Measurements from ENCODE around the gene DNAJB1.
A peak's percentile ranks its signal among the peaks of the same experiment; 100 is the strongest.
"Not testable (repeated sequence)": the region's sequence is repeated elsewhere in the genome, so short reads cannot be mapped to it uniquely, and the experiment has no call there.

DNAJB1 gene

DNA sequence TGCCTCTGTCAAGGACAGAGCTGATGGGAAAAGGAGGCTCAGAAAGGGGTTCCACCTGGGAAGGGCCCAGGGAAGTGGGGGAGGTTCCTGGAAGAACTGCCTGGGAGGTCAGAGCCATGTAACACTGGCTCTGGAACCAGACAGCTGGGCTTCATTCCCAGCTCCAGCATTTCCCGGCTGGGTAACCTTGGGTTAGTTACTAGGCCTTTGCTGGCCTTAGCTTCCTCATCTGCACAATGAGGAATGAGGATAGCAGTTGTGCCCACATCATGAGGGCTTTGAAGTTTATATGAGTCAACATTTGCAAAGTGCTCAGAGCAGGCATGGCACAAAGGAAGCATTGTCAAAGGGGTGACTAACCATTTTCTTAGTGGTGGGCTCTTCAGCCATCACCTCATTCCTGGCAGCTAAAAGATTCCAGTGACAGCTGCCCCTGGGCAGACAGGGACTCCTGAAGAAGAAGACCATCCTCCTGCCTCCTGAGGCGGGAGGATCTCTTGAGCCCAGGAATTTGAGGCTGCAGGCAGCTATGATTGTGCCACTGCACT lies 1.7 kb upstream of the DNAJB1 start:
- DNase-seq = no peak

DNA sequence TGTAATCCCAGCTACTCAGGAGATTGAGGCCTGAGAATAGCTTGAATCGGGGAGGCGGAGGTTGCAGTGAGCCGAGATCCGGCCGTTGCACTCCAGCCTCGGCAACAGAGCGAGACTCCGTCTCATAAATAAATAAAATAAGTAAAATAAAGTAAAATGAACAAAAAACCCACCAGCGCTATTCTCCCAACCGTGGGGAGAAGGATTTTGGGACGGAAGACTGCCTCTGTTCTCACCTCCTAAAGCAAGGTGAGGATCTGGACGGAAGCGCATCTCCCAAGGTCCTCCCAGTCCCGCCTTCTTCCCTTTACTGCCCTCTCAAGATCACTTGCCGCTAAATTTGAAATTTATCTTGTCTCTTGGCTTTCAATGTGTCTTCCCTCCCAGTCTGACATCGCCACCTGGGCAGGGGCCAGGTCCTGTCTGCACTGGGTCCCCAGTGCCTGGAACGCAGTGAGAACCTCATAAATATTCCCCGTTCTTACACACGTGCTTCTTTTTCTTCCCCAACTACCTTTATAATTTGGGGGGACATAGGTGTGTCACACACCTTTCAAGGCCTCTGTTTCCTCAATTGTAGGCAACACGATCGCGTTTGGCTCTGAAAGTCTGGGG lies 1.2 kb upstream of the DNAJB1 start:
- DNase-seq = no peak

DNA sequence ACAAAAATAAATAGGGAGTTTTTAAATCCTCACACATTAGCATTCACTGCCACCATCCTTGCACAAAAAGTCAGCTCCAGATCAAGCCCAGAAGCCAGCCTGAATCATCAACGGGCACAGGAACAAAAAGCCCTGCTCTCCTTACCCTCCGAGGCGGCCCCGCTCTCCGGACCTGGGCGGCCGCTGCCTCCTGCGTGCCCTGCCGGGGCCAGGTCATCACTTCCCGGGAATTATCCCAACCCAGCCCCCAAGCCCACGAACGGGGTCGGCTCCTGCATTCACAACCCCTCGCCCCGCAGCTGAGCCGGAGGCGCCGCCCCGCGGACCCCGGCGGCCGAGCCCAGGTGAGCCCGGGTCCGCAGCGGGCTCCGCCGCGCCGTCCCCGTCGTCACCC lies 754 bp downstream of the DNAJB1 start:
- no peak for DNase-seq

DNA sequence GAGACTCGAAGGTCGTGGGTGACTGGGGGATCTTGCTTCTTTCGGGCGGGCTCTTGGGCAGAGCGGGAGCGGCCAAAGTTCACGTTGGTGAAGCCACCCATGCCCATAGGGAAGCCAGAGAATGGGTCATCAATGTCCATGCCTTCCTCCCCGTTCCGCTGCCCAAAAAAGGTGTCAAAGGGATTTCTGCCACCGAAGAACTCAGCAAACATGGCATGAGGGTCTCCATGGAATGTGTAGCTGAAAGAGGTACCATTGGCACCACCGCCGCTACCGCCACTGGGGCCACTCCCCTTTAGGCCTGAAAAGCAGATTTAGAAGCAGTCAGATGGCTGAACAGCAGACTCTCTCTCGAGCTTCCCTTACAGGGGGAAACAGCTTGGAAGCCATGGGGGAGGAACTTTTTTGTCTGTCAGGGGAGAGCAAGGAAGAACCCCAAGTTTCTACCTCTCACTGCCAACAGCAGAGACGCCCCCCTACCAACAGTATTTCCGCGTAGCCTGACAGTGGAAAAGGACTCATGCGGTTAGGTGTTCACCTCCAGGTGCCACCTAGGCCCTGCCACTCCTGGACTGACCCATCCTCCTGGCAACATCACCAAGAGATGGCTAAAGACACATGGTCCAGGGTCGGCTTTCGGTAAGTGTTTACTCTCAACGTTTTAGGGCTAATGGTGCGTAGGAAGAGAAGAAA lies 1.3 kb downstream of the DNAJB1 start:
- no peak for DNase-seq

DNA sequence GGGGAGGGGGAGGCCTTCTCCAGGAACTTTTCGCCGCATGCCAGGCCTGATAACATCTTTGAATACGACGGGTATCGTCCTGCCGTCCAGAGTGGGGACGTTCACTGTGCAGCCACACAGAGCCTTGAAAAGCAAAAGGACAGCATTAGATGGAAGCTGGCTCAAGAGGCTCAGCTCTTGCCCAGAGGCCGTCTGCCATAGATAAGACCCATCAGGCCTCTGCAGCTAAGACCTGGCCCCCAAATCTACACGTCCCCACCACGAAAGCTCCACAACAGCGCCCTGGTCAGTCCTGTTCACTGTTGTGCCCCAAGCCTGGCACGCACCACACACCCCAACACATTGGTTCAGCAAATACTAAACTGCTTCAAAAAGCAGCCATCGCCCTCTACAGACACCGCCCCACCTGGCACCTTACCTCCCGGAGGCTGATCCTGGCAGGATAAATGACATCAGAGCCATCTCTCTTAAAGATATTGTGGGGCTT lies 2.1 kb downstream of the DNAJB1 start:
- no peak for DNase-seq

DNA sequence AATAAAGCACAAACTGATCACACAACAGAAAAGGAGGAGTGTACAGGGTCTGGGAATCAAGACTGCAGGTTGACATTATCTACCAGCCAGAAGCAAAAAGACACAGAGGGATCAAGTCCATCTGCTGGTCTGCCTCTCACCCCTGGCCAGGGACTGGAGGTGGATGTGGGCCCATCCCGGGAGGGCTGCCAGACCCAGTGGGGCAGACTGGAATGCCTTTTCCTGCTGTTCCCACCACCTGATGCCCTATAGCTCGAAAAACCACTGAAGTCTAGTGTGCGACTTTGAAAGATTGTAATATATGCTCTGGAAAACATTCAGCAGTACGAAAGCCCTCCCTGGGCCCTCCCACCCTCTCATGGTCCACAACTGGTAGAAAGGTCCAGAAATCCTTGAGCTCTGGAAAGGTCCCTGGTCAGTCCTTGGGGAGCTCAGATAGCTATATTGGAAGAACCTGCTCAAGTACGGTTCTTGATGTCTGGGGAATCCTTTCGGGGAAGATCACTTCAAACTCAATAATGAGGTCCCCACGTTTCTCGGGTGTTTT lies 2.6 kb downstream of the DNAJB1 start:
- DNase-seq = no peak

DNA sequence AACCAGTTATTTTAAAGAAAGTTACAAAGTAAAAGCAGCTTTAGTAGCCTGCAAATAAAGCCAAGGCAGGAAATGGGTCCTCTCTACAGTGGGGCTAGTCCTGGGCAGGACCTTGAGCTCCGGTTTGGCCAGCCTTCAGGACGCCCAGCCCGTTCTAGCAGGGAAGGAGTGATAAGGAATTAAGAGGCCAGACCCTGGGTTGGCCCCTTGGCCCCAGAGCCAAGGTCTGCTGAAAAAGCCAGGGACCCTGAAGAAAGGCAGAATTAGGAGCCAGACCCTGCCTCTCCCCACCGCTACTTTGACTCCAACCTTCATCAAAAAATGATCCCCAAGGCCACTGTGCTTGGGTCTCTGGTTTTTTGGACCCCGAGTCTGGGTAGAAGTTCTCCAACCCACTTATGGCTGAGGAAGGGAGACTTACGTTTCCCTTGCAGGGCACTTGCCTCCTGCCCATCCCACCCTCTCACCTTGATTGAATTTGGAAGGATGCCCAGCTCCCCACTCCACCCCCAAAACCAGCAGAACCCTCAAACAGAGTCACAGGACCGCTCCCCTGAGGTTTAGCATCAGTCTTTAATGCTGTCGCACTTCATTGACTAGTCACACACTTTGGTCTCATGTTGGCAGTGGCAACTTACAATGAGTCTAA lies 3.9 kb downstream of the DNAJB1 start:
- no peak for DNase-seq

DNA sequence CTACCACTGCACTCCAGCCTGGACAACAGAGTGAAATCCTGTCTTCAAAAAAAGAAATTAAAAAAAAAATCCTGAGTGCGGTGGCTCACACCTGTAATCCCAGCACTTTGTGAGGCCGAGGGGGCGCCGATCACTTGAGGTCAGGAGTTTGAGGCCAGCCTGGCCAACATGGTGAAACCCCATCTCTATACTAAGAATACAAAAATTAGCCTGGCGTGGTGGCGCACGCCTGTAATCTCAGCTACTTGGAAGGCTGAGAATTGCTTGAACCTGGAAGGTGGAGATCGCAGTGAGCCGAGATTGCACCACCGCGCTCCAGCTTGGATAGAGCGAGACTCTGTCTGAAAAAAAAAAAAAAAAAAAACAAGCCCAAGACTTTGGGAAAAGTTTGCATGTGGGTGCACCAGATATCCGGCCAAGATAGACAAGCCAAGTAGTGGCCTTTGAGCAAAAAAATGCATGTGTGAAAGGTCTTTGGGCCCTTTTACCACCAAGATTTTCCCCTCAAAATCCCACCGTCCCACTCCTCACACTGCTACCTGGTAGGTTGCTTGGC lies 5.7 kb downstream of the DNAJB1 start:
- no peak for DNase-seq

DNA sequence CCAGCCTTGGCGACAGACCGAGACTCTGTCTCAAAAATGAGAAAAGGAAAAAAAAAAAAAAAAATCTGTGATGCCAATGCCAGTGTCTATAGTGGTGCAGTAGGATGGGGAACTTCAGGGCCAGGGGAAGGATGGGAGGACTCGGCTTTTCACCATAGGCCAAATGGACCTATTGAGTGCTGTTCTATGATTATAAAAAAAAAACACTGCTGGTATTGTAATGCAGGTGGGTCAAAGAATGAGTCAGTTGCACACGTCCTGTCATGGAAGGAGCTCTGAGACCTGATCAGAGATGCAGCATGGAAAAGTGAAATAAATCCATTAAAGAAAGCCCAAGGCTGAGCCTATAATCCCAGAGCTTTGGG lies 7.0 kb downstream of the DNAJB1 start:
- no peak for DNase-seq

DNA sequence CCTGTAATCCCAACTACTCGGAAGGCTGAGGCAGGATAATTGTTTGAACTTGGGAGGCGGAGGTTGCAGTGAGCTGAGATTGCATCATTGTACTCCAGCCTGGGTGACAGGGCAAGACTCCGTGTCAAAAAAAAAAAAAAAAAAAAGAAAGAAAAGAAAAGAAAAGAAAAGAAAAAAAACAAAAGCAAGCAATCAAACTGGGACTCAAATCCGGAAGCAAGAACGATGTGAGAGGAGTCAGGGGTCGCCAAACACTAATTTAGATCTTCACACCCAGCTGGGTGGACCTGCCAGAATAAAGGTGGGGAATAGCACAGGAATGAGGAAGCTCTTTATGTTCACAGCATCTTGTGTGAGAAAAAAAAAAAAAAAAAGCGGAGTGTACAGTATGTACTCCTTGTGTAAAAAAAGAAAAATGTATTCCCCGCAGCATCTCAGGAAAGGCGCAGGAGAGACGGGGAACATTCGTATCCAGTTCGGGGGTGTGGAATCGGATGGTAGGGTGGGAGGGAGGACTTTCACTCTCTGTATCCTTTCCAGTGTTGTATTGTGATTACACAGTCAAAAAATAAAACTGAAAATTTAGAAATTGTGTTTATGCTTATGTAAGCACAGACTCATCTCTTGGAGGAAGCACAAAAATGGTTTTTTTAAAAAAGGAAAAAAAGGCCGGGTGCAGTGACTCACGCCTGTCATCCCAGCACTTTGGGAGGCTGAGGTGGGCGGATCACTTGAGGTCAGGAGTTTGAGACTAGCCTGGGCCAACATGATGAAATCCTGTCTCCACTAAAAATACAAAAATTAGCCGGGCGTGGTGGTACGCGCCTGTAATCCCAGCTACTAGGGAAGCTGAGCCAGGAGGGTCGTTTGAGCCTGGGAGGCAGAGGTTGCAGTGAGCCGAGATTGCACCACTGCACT lies 7.6 kb downstream of the DNAJB1 start:
- DNase-seq = no peak

DNA sequence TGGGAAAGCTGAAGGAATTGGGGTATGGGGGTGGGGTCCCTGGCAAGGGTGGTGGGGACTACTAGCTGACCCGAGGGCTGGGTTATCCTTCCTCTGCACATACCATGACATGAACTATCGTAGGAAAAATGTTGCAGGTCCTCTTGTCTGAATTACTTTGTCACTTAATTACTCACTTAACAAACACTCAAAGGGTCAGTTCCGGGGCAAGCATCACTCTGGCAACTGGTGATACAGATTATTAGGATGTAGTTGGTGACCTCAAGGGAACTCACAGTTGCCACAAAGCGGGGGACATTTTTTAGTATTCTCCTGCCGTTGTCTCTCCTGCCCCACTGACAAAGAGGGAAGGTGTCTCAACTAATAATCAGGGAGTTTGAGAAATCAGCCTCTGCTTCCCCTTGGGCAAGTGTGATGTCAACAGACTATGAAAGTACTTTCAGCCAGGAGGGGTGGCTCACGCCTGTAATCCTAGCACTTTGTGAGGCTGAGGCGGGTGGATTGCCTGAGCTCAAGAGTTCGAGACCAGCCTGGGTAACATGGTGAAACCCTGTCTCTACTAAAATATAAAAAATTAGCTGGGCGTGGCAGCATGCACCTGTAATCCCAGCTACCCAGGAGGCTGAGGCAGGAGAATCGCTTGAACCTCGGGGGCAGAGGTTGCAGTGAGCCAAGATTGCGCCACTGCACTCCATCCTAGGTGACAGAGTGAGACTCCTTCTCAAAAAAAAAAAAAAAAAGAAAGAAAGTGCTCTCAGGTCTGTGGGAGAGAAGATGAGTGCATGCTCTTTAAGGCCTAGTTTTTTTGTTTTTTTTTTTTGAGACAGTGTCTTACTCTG lies 10.3 kb downstream of the DNAJB1 start:
- no peak for DNase-seq

DNA sequence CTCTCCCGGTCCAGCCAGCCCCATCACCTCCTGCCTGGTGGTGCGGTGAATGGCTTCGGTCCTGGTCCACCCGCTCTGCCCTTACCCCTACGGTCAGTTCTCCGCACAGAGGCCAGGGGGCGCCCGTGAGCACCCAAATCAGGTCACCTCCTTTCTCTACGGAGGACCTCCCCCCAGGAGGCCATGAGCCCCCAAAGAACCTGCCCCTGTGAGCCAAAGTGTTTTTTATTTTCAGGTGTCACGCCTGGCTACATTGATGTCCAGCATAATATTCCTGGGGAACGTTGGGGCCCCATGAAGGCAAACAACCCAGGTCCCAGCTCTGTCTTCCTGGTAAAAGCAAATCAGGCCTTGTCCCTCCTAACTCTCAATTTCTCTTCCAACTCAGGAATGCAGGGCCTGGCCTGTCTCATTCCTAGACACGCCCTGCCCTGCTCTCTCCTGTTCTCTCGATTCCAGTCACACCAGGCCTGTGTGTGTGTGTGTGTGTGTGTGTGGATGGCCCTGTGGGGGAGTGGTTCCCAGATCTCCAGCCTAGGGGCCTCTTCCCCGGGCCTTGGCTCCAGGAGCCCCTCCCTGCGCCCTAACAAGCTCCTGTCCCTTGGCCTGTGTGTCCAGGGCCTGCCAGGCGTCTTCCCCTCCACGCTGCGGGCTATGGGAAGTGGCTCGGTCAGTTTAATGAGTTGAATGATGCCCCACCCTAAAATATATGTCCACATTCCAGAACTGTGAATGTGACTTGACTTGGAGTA lies 12.5 kb downstream of the DNAJB1 start:
- DNase-seq = no peak

DNA sequence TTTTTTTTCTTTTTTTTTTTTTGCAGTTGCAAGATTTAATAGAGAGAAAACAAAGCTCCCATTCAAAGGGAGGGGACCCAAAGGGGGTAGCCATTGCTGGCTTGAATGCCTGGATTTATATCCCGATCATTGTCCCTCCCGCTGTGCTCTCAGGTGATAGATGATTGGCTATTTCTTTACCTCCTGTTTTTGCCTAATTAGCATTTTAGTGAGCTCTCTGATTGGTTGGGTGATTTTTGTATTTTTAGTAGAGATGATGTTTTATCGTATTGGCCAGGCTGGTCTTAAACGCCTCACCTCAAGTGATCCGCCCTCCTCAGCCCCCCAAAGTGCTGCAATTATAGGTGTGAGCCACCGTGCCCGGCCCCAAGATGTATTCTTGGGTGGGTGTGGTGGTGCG lies 13.6 kb downstream of the DNAJB1 start:
- DNase-seq = not testable (repeated sequence)

DNA sequence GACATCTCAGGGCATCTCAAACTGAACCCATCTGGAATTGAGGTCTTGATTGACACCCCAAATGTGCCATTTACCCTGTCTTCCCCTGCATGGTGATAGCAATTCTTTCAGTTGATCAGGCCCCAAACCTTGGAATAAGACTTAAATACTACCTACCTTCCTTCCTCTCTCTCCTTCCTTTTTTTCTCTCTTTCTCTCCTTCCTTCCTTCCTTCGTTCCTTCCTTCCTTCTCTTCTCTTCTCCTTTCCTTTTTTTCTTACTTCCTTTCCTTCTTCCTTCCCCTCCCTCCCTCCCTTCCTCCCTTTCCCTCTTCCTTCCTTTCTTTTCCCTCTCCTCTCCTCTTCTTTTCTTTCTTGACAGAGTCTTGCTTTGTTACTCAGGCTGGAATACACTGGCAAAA lies 14.9 kb downstream of the DNAJB1 start:
- DNase-seq = no peak

DNA sequence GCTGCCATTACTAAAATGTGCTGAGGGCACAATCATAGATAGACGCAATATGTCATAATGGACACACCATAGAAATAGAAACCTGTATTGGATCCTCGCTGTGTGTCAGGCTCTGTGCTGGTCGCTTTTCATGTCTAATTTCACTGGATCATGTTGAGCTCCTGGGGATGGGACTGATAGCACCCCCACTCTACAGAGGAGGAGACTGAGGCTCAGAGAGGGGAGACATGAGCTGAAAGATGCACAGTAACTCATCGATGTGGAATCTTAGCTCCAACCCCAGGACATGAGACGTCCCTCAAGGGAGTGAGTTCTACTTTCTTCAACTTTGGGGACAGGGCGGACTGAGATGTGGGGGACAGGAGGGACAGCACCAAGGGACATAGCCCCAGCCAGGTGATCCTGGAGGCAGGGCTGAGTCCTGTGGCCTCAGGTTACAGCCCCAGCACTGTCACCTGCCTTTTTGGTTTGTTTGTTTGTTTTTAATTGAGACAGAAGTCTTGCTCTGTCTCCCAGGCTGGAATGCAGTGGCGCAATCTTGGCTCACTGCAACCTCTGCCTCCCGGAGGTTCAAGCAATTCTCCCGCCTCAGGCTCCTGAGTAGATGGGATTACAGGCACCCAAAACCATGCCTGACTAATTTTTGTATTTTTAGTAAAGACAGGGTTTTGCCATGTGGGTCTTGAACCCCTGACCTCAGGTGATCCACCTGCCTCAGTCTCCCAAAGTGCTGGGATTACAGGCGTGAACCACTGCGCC lies 15.7 kb downstream of the DNAJB1 start:
- no peak for DNase-seq

DNA sequence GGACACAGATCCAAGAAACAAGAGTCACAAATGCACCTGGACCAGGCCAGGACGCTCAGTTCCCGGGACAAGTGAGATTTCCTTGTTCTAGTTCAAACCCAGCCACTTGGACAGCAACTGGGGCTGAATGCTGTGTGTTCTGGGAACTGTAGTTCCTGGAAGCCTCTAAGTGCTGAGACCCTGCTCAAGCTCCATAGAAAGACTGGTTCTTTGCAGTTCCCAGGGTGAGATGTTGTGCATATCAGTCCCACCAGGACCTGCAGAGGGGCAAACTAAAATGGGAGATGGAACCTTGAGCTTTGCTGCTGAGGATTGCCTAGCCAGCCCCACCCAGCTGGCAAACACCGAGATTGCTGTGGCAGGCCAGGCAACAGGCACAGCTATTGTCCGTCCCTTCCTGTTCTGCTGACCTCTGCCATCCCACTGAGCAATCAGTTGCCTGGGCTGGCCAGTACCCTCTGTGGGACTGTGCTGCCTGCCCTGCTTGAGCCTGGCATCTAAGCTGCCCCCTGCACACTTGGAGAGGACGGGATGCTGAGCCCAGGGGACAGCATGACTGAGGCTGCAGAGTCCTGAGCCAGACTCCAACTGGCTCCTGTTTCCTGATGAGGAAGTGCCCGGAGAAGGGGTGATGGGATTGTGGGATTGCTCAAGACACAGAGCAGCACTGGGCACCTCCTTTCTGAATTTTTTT lies 20.8 kb downstream of the DNAJB1 start:
- DNase-seq = no peak

DNA sequence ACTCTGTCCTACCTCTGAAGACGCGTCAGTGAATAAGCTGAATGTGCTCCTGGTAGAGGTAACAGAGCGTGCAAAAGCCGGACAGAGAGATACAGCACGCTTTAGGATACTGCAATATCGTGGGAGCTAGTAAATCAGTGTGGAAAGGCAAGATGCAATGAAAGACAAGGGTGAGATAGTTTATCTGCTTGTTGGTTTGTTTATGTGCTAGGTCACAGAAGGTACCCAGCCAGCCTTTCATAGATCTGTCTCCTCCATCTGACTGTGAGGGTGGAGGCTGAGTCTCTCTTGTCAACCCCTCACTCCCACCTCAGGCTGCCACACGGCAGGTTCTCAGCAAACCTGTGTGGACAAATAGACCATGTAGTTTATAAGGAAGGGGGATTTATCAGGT lies 21.4 kb downstream of the DNAJB1 start:
- no peak for DNase-seq

DNA sequence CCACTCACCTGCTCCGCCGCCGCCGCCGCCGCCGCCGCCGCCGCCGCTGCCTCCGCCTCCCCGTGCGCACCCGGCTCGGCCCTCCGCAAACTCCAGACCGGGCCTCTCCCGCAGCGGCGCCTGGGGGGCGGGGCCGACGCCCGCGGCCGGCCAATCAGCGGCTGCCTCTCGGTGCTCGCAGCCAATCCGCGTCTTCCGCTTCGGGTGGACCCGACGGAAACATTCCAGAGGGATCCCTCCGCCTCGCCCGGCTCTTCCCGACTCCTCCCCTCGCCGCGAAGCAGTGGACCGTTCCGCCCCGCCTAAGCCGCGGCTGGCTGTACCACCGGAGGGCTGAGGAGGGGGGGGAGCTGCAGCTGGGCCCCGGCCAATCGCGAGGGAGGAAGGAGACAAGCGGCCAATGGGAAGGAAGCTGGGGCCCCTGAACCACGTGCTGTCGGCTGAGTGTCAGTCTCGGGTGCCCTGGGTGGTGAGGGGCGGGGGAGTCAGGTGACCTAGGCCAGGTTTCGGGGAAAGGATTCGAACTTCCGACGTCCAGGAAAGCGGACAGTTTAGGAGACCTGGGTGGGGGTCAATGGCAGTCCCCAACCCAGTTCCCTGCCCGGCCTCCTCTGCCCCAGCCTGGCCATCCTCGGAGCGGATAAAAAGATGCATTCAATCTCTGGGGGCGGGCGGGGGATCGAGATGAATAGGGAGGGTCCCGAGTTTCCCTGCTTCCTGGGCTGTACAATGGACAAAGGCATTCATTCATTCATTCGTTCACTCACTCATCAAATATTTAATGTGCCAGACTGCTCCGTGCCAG lies 22.0 kb downstream of the DNAJB1 start, which contains the start of gene GIPC1:
Gene GIPC1, minus strand, starts transcription at position 99 of the 805 bp plus-strand sequence. CDS start 13,151 bp downstream, outside the sequence.
- DNase-seq = peak; percentile 56
